Osteocyte (in vitro differentiated cells): Measurements from ENCODE around the gene SHE. TPM values are rescaled to one million over a fixed set of nuclear protein-coding genes. Genes with fewer than 3 reads are reported as not detected.

Experiments
- DNase-seq: peaks from one replicate; pipeline ENCODE4 v3.0.0; 2021; ENCODE audit warnings: mixed read lengths; ENCODE audit not compliant: unreplicated experiment; ENCODE audit errors: extremely low spot score
- H3K27ac Mint-ChIP-seq: one replicate; pipeline ENCODE4 v1.8.0; 2021; ENCODE audit warnings: mild to moderate bottlenecking, mixed read lengths; ENCODE audit not compliant: unreplicated experiment
- H3K27me3 Mint-ChIP-seq: one replicate; pipeline ENCODE4 v1.8.0; 2021; ENCODE audit warnings: mixed read lengths; ENCODE audit not compliant: unreplicated experiment
- H3K36me3 Mint-ChIP-seq: one replicate; pipeline ENCODE4 v1.8.0; 2021; ENCODE audit warnings: mixed read lengths; ENCODE audit not compliant: unreplicated experiment
- H3K4me1 Mint-ChIP-seq: one replicate; pipeline ENCODE4 v1.8.0; 2021; ENCODE audit warnings: mixed read lengths; ENCODE audit not compliant: unreplicated experiment
- H3K4me3 Mint-ChIP-seq: one replicate; pipeline ENCODE4 v1.8.0; 2021; ENCODE audit warnings: mild to moderate bottlenecking, moderate library complexity, mixed read lengths; ENCODE audit not compliant: unreplicated experiment
- H3K9me3 Mint-ChIP-seq: one replicate; pipeline ENCODE4 v1.8.0; 2021; ENCODE audit warnings: mixed read lengths; ENCODE audit not compliant: unreplicated experiment
- CTCF ChIP-seq: fragments of 200-600 bp; sonication (generic); IDR thresholded peaks from 2 replicates; pipeline ENCODE4 v1.5.0; 2021; ENCODE audit warnings: antibody characterized with exemption, mild to moderate bottlenecking, moderate library complexity
- total RNA-seq: library from RNA; stranded (reverse); gene quantifications from 2 replicates; pipeline ENCODE4 v1.2.1, GENCODE V29; 2021

Gene SHE
- total RNA-seq, 1 donor from 2014 or later, result not detected

- Mint-ChIP-seq H3K27ac (peak overlapping the region; percentile 90), H3K36me3 (peaks cover 7% of the 10 kb centered on the region), H3K9me3 (no peaks in the 10 kb centered on the region), H3K4me3 (no peak overlapping the region), H3K4me1 (peaks cover 62% of the 10 kb centered on the region), H3K27me3 (no peaks in the 10 kb centered on the region)
- no peak for DNase-seq
- TF ChIP-seq CTCF, result no peak
Observed at GRCh38 chr1:154431586-154432373, 70.4 kb downstream of the SHE start.

GRCh38 chr1:154430903-154431302 lies 71.3 kb downstream of the SHE start:
- Mint-ChIP-seq H3K27me3 (no peaks in the 10 kb centered on the region), H3K27ac (peak overlapping the region; percentile 90), H3K36me3 (peaks cover 4% of the 10 kb centered on the region), H3K4me3 (no peak overlapping the region), H3K4me1 (peaks cover 60% of the 10 kb centered on the region), H3K9me3 (no peaks in the 10 kb centered on the region)
- TF ChIP-seq CTCF, result no peak
- no peak for DNase-seq

GRCh38 chr1:154429841-154430611 lies 72.2 kb downstream of the SHE start:
- H3K4me1 Mint-ChIP-seq, result peaks cover 62% of the 10 kb centered on the region
- TF ChIP-seq CTCF, result no peak
- no peak for DNase-seq
- H3K27ac Mint-ChIP-seq, result peak overlapping the region; percentile 90
- peaks cover 4% of the 10 kb centered on the region for H3K36me3 Mint-ChIP-seq
- H3K27me3 Mint-ChIP-seq, result no peaks in the 10 kb centered on the region
- no peak overlapping the region for H3K4me3 Mint-ChIP-seq
- no peaks in the 10 kb centered on the region for H3K9me3 Mint-ChIP-seq

Other genes with a start within 250 kb of the SHE start
- 93.7 and 99.9 TPM in 2 replicates for gene HAX1, start 229.8 kb downstream of the SHE start, total RNA-seq
- gene AQP10, start 181.3 kb downstream of the SHE start, total RNA-seq, result not detected in 2 replicates
- 94.4 and 98.5 TPM in 2 replicates for gene ATP8B2, start 176.9 kb downstream of the SHE start, total RNA-seq
- gene IL6R, start 97.1 kb downstream of the SHE start, total RNA-seq, result 10.4 and 12.4 TPM in 2 replicates
- not detected in 2 replicates for gene TDRD10, start 193 bp downstream of the SHE start, total RNA-seq
- 77.3 and 82.1 TPM in 2 replicates for gene UBE2Q1, start 56.2 kb upstream of the SHE start, total RNA-seq
- gene CHRNB2, start 65.4 kb upstream of the SHE start, total RNA-seq, result 0.10 and 0.27 TPM in 2 replicates
- gene ADAR, start 105.8 kb upstream of the SHE start, total RNA-seq, result 186 and 188 TPM in 2 replicates